K562 (cell line): ENCODE measurements around the gene MRTFB. TPM values are rescaled to one million over a fixed set of nuclear protein-coding genes. Genes with fewer than 3 reads are reported as not detected.

ENCODE experiments used
- ATAC-seq: fragments of 200-7000 bp; cut with Tn5 transposase; 3 replicates; pipeline ENCODE4 v1.9.1; 2020; ENCODE audit warnings: moderate library complexity
- BruUV-seq: library from RNA; stranded (reverse); fragments of 400-500 nt; replicated peaks from 2 replicates; lab custom pipeline; 2021; lab: Mats Ljungman, UMichigan
- CTCF ChIA-PET: fragments of 300-600 bp; formaldehyde crosslinking; extraction: SDS; loops from one replicate; lab custom pipeline; 2021; ENCODE audit warnings: low intra/inter-chr PET ratio; lab: Yijun Ruan, JAX
- POLR2A ChIA-PET: fragments of 300-600, 350-650 bp; sonication (Branson Sonifier 250); formaldehyde crosslinking; extraction: SDS; loops from one replicate; lab custom pipeline; 2021; ENCODE audit warnings: antibody characterized with exemption, inconsistent platforms; lab: Yijun Ruan, JAX
- DNase-seq, 4 experiments: peaks; one replicate each; pipeline versions ENCODE4 v3.0.0 to v3.0.0-alpha.2; 2011 to 2018; ENCODE audit warnings: low spot score in 3 of 4, mixed read lengths in 3 of 4; ENCODE audit errors: extremely low read depth in 1 of 4
- FAIRE-seq: peaks from 2 replicates; lab custom pipeline; 2011; peaks lifted over from hg19 to GRCh38; lab: Jason Lieb, UNC
- H2AFZ ChIP-seq: 2 replicates; pipeline ENCODE4 v1.6.0; 2011; ENCODE audit warnings: low read depth, low read length, control low read depth, inconsistent platforms
- H3K27ac ChIP-seq: fragments of 200-600 bp; 3 replicates; pipeline ENCODE4 v1.8.0; 2011; ENCODE audit warnings: low read depth, mild to moderate bottlenecking, control low read depth, inconsistent platforms, low read length, moderate library complexity, mixed read lengths; ENCODE audit errors: extremely low read depth
- H3K27me3 ChIP-seq, 2 experiments: fragments of 300-600 bp in 1 of 2; 2 replicates in 1 of 2; 3 replicates in 1 of 2; pipeline versions ENCODE4 v1.6.0 to v1.8.0; 2011; ENCODE audit warnings: inconsistent platforms in 2 of 2, low read length in 2 of 2, mild to moderate bottlenecking in 1 of 2, mixed read lengths in 1 of 2, moderate library complexity in 1 of 2; ENCODE audit not compliant: control insufficient read depth in 2 of 2, insufficient read depth in 2 of 2
- H3K36me3 ChIP-seq: fragments of 300-600 bp; 3 replicates; pipeline ENCODE4 v1.8.0; 2011; ENCODE audit warnings: mild to moderate bottlenecking, low read length, inconsistent platforms; ENCODE audit not compliant: control insufficient read depth, insufficient read depth
- H3K4me1 ChIP-seq, 2 experiments: fragments of 200-600 bp in 1 of 2; replicated peaks in 1 of 2; 2 replicates in 1 of 2; 3 replicates in 1 of 2; pipeline versions ENCODE4 v1.5.1 to v1.8.0; 2011; ENCODE audit warnings: inconsistent platforms in 2 of 2, low read length in 2 of 2, mild to moderate bottlenecking in 1 of 2, mixed read lengths in 1 of 2, moderate library complexity in 1 of 2; ENCODE audit not compliant: control insufficient read depth in 2 of 2, insufficient read depth in 2 of 2
- H3K4me2 ChIP-seq: 2 replicates; pipeline ENCODE4 v1.6.1; 2011; ENCODE audit warnings: low read length, control low read depth, inconsistent platforms, mixed read lengths; ENCODE audit not compliant: insufficient read depth
- H3K4me3 ChIP-seq: fragments of 200-600 bp; sonication (generic), shearing (Covaris generic); 2 replicates; pipeline ENCODE4 v1.5.1; 2016; ENCODE audit warnings: control low read depth, inconsistent platforms
- H3K79me2 ChIP-seq: fragments of 200-600 bp; 3 replicates; pipeline ENCODE4 v1.8.0; 2011; ENCODE audit warnings: low read length, inconsistent platforms; ENCODE audit not compliant: control insufficient read depth, insufficient read depth
- H3K9ac ChIP-seq, 2 experiments: 2 replicates each; pipeline versions ENCODE4 v1.6.0 to v1.6.1; 2011; ENCODE audit warnings: low read depth in 2 of 2, low read length in 2 of 2, control low read depth in 1 of 2, inconsistent platforms in 1 of 2, mild to moderate bottlenecking in 1 of 2, mixed read lengths in 1 of 2; ENCODE audit not compliant: insufficient read depth in 1 of 2
- H3K9me1 ChIP-seq: one replicate; pipeline ENCODE4 v1.6.0; 2011; ENCODE audit warnings: inconsistent platforms, mild to moderate bottlenecking, low read length, moderate library complexity; ENCODE audit not compliant: control insufficient read depth, insufficient read depth
- H3K9me3 ChIP-seq: replicated peaks from 2 replicates; pipeline ENCODE4 v1.5.1; 2011; ENCODE audit warnings: low read depth, low read length, inconsistent platforms; ENCODE audit not compliant: control insufficient read depth, insufficient read depth
- H4K20me1 ChIP-seq: replicated peaks from 2 replicates; pipeline ENCODE4 v1.6.1; 2011; ENCODE audit warnings: low read length, inconsistent platforms, mixed read lengths; ENCODE audit not compliant: control insufficient read depth, insufficient read depth
- CTCFL ChIP-seq: IDR thresholded peaks from 2 replicates; pipeline ENCODE4 v1.6.1; 2011; ENCODE audit warnings: borderline replicate concordance, low read depth, mild to moderate bottlenecking, moderate library complexity, low read length; ENCODE audit not compliant: insufficient read depth, poor library complexity, severe bottlenecking
- E2F5 ChIP-seq: sonication (generic); formaldehyde crosslinking; IDR thresholded peaks from 2 replicates; pipeline ENCODE4 v1.8.0; 2022; ENCODE audit warnings: mild to moderate bottlenecking, missing genetic modification reagents
- ESRRB ChIP-seq: fragments of 250-450 bp; sonication (Bioruptor Pico); IDR thresholded peaks from 2 replicates; pipeline ENCODE4 v1.5.0; 2020; ENCODE audit warnings: mild to moderate bottlenecking, moderate library complexity, borderline replicate concordance
- GABPA ChIP-seq: fragments of 200-800 bp; sonication (Bioruptor generic); conservative IDR thresholded peaks from 2 replicates; pipeline ENCODE4 v1.6.1; 2016; ENCODE audit warnings: low read depth, missing genetic modification characterization, missing compliant biosample characterization
- HNRNPL ChIP-seq: fragments of 200-400 bp; formaldehyde crosslinking; IDR thresholded peaks from 2 replicates; pipeline ENCODE4 v1.6.1; 2017; ENCODE audit warnings: low read depth, mild to moderate bottlenecking, low read length
- HNRNPUL1 ChIP-seq: fragments of 200-400 bp; formaldehyde crosslinking; IDR thresholded peaks from 2 replicates; pipeline ENCODE4 v1.6.1; 2017; ENCODE audit warnings: low read length
- RB1 ChIP-seq: fragments of 450-650 bp; IDR thresholded peaks from 2 replicates; pipeline ENCODE4 v1.6.1; 2017; ENCODE audit warnings: low read depth, mild to moderate bottlenecking
- ZBTB49 ChIP-seq: sonication (generic); formaldehyde crosslinking; IDR thresholded peaks from 2 replicates; pipeline ENCODE4 v1.8.0; 2022; ENCODE audit warnings: missing genetic modification reagents, mild to moderate bottlenecking, borderline replicate concordance
- ZBTB7A ChIP-seq: IDR thresholded peaks from 2 replicates; pipeline ENCODE4 v1.6.1; 2011; ENCODE audit warnings: low read depth, mild to moderate bottlenecking, low read length, moderate library complexity, borderline replicate concordance; ENCODE audit not compliant: control insufficient read depth
- ZNF354B ChIP-seq: fragments of 250-450 bp; sonication (Bioruptor Pico); IDR thresholded peaks from 2 replicates; pipeline ENCODE4 v1.4.0; 2020
- ZNF740 ChIP-seq, 3 experiments: fragments of 200-800 bp in 1 of 3; sonication (Bioruptor generic) in 1 of 3; sonication (generic) in 1 of 3; formaldehyde crosslinking in 1 of 3; IDR thresholded peaks; 2 replicates each; pipeline versions ENCODE4 v1.6.1 to v1.8.0; 2016 to 2022; ENCODE audit warnings: mild to moderate bottlenecking in 2 of 3, missing compliant biosample characterization in 2 of 3, missing genetic modification characterization in 2 of 3, missing genetic modification reagents in 1 of 3
- whole genome bisulfite sequencing: fragments of 100-300 bp; shearing (Covaris generic); methylation state at CpG from one replicate; pipeline ENCODE4 v1.1.6; 2016; ENCODE audit warnings: low coverage, mixed read lengths; ENCODE audit not compliant: insufficient coverage; ENCODE audit errors: missing lambda C conversion rate; 5-methylcytosine and 5-hydroxymethylcytosine counted together
- in situ Hi-C: fragments of 300-500 bp; cut with MboI; formaldehyde crosslinking; loops from 4 replicates; pipeline ENCODE4 v1.15.0; 2018; ENCODE audit warnings: inconsistent platforms, mixed read lengths
- intact Hi-C: fragments of 100-400 bp; cut with micrococcal nuclease; formaldehyde crosslinking; loops from 2 replicates; pipeline ENCODE4 v1.14.2; 2022
- polyA plus RNA-seq, 8 experiments: library from polyadenylated mRNA; depleted of rRNA in 4 of 8; stranded (reverse) in 5 of 8; unstranded in 3 of 8; fragments of >200 nt; fragmentation: Nextera tagmentation in 2 of 8; fragmentation: Illumina TruSeq in 1 of 8; extraction: Ambion mirVana in 2 of 8; extraction: Trizol in 1 of 8; gene quantifications; 2 replicates each; pipeline versions ENCODE4 v1.2.1 to v1.2.3, GENCODE V29; 2011 to 2014; ENCODE audit warnings: inconsistent platforms in 1 of 8, missing spikeins in 1 of 8
- total RNA-seq, 7 experiments: library from RNA; depleted of rRNA in 6 of 7; stranded (reverse); fragments of >200 nt in 6 of 7; fragmentation: Illumina TruSeq in 2 of 7; extraction: Trizol in 2 of 7; gene quantifications; 2 replicates each; pipeline versions ENCODE4 v1.2.1 to v1.2.3, GENCODE V29; 2011 to 2021; ENCODE audit warnings: low replicate concordance in 1 of 7

The MRTFB gene
- total and polyA plus RNA-seq, 9 of the 15 experiments (the other 6 are each of a cell fraction or from before 2014, with no cell fraction given), result 2.2 to 12.7 (median 7.0) TPM

- in situ Hi-C loops (no loop called here), intact Hi-C loops (no loop called here)
- H3K4me1 ChIP-seq, result no peaks in the 10 kb centered on the region; a peak in 1 of 5 replicates
- DNase-seq (no peak), ATAC-seq (no peak), FAIRE-seq (no peak)
- H3K4me3 ChIP-seq, result no peak overlapping the region
- H3K27me3 ChIP-seq, result no peaks in the 10 kb centered on the region
- ChIA-PET POLR2A (interaction anchor here (0.9 to 1.3 kb wide), 4 partner anchors 10 to 83 kb away, joined by 3 to 5 read pairs (median 4); no protein-coding TSS in a partner anchor), CTCF (no interaction called here)
- H3K9ac ChIP-seq, result no peak overlapping the region
- peaks cover 7% of the 10 kb centered on the region; the same call in 2 of the 3 replicates for H3K79me2 ChIP-seq
- no peaks in the 10 kb centered on the region for H3K9me1 ChIP-seq
- H3K4me2 ChIP-seq, result no peak overlapping the region
- WGBS, result 61% methylated on average over 2 of the region's 2 CpGs
- no peaks in the 10 kb centered on the region for H3K36me3 ChIP-seq
- no peaks in the 10 kb centered on the region for H3K9me3 ChIP-seq
- peaks cover 6% of the 10 kb centered on the region; the same call in 1 of the 2 replicates for H4K20me1 ChIP-seq
- BruUV-seq, result no TSS peak
- H2AFZ ChIP-seq, result no peak overlapping the region
- H3K27ac ChIP-seq, result no peak overlapping the region
- TF ChIP-seq ZBTB7A, result no peak
- TF ChIP-seq RB1, result no peak
- TF ChIP-seq ZBTB49, result no peak
- no peak for TF ChIP-seq GABPA (tag)
- no peak for TF ChIP-seq ZNF354B (CRISPR knock-in tag)
- no peak for TF ChIP-seq ZNF740 (CRISPR knock-in tag; IDR thresholded peaks at IDR 0.05)
- no peak for TF ChIP-seq ZNF740 (tag; IDR thresholded peaks at IDR 0.05)
- no peak for TF ChIP-seq E2F5 (CRISPR knock-in tag)
- no peak for TF ChIP-seq HNRNPUL1
- no peak for TF ChIP-seq CTCFL
- TF ChIP-seq ESRRB, result no peak
- no peak for TF ChIP-seq HNRNPL
Observed at GRCh38 chr16:14102925-14103720, 32.0 kb downstream of the MRTFB start.
